AG04449 (cell line): ENCODE data around the gene TM2D3.

Experiments used
- CTCF ChIA-PET: fragments of 350-600 bp; formaldehyde crosslinking; extraction: SDS; loops from one replicate; lab custom pipeline; 2021; ENCODE audit warnings: antibody characterized with exemption; lab: Yijun Ruan, JAX
- POLR2A ChIA-PET: fragments of 400-600, 350-600 bp; formaldehyde crosslinking; extraction: SDS; loops from one replicate; lab custom pipeline; 2020; ENCODE audit warnings: antibody characterized with exemption, inconsistent platforms; lab: Yijun Ruan, JAX
- DNase-seq: peaks from one replicate; pipeline ENCODE4 v3.0.0-alpha.2; 2010; ENCODE audit warnings: low read depth, low spot score
- H3K4me3 ChIP-seq: 2 replicates; pipeline ENCODE4 v1.5.1; 2011; ENCODE audit warnings: low read depth, mild to moderate bottlenecking, control low read depth, low read length
- CTCF ChIP-seq: IDR thresholded peaks from one replicate; pipeline ENCODE4 v1.5.1; 2011; ENCODE audit warnings: mild to moderate bottlenecking, moderate library complexity, low read length, control low read depth, inconsistent platforms; ENCODE audit not compliant: insufficient read depth; ENCODE audit errors: missing control alignments

The TM2D3 gene

DNA sequence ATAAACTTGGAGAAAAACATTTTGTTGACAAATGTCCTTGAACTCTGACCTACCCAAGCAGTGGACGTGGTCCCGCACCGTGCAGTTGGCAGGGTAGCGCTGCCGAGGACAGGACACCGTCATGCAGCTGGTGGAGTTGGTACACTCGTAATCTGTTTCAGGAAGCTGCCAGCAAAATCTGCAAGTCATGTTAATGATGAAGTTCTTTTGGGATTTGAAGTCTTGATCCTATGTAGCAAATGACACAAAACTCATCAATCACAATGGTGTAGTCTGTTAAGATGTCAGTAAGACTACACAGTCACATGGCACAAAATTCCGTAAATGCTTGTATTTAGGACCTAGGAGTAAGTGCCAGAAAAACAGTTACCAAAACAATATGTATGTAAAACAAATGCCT, 5.5 kb downstream of the TM2D3 start:
- ChIA-PET POLR2A (no interaction called here), CTCF (interaction anchor here (1.1 to 2.1 kb wide), 3 partner anchors 11 to 358 kb away, joined by 4 to 15 read pairs (median 4); no protein-coding TSS in a partner anchor)

DNA sequence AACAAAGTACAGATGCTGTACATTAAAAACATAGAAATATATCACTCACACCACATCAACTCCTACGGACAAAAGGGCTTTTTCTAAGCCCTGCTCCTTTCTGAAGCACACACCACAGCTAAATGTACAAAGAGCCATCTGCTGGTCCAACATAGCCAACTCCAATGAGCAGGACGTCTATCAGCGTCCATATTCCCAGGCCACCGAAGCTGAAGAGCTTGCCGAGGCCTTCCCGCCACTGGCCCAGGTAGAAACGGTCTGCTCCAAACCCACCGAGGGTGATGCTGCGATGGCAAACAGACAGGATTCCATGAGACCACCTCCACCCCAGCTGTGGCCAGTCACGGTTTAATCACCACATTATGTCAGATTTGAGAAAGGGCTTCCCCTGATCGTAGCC, 9.8 kb downstream of the TM2D3 start:
- no peak for DNase-seq
- CTCF ChIA-PET, result interaction anchor here (0.6 to 10.6 kb wide), 28 partner anchors 7 to 375 kb away, joined by 3 to 353 read pairs (median 6); partner anchors contain the start of genes SNRPA1, TARS3 and TM2D3
- POLR2A ChIA-PET, result no interaction called here
- no peak overlapping the region for H3K4me3 ChIP-seq
- no peak for TF ChIP-seq CTCF

More for the DNA sequence above, 5.5 kb downstream of the TM2D3 start:
- H3K4me3 ChIP-seq, result no peak overlapping the region
- no peak for TF ChIP-seq CTCF
- no peak for DNase-seq

GRCh38 chr15:101641894-101642293, 10.3 kb downstream of the TM2D3 start:
- POLR2A ChIA-PET, result no interaction called here

GRCh38 chr15:101641129-101641764, 10.9 kb downstream of the TM2D3 start:
- peak; percentile 75 for TF ChIP-seq CTCF

More at GRCh38 chr15:101641894-101642293, 10.3 kb downstream of the TM2D3 start:
- no peak for TF ChIP-seq CTCF
- CTCF ChIA-PET, result interaction anchor here (0.6 to 10.6 kb wide), 46 partner anchors 7 to 628 kb away, joined by 3 to 353 read pairs (median 5); partner anchors contain the start of genes SNRPA1, TARS3 and TM2D3
- no peak for DNase-seq
- no peak overlapping the region for H3K4me3 ChIP-seq

GRCh38 chr15:101639667-101640066, 12.5 kb downstream of the TM2D3 start:
- POLR2A ChIA-PET, result no interaction called here
- CTCF ChIA-PET, result interaction anchor here (0.9 to 10.6 kb wide), 12 partner anchors 9 to 624 kb away, joined by 3 to 353 read pairs (median 14); partner anchors contain the start of gene SNRPA1
- H3K4me3 ChIP-seq, result no peak overlapping the region
- DNase-seq, result no peak
- TF ChIP-seq CTCF, result no peak

More at GRCh38 chr15:101641129-101641764, 10.9 kb downstream of the TM2D3 start:
- ChIA-PET CTCF (interaction anchor here (0.6 to 10.6 kb wide), 50 partner anchors 8 to 628 kb away, joined by 3 to 353 read pairs (median 5); partner anchors contain the start of genes SNRPA1, TARS3 and TM2D3), POLR2A (no interaction called here)
- H3K4me3 ChIP-seq, result no peak overlapping the region
- no peak for DNase-seq

GRCh38 chr15:101637919-101638318, 14.3 kb downstream of the TM2D3 start:
- CTCF ChIA-PET, result interaction anchor here (5.2 to 10.6 kb wide), 3 partner anchors 11 to 352 kb away, joined by 41 to 353 read pairs (median 159); partner anchors contain the start of gene SNRPA1

More at GRCh38 chr15:101637919-101638318, 14.3 kb downstream of the TM2D3 start:
- DNase-seq, result no peak
- POLR2A ChIA-PET, result interaction anchor here (0.7 kb wide), 1 partner anchor 332 kb away, joined by 3 read pairs; no protein-coding TSS in a partner anchor
- H3K4me3 ChIP-seq, result no peak overlapping the region
- no peak for TF ChIP-seq CTCF
